Spleen (tissue), 11 donors: ENCODE measurements around the gene SNPH. TPM values are rescaled to one million over a fixed set of nuclear protein-coding genes. Genes with fewer than 3 reads are reported as not detected.
A peak's percentile ranks its signal among the peaks of the same experiment; 100 is the strongest.

Experiments used
- DNase-seq: peaks from one replicate; pipeline ENCODE4 v3.0.0-alpha.2; 2020
- H3K27ac ChIP-seq, 8 donors: fragments of 200-600 bp; sonication (generic) in 7 of 8; 1 replicate in 4 of 8; 2 replicates in 4 of 8; pipeline versions ENCODE4 v1.5.0 to v1.8.0; 2016 to 2021; ENCODE audit warnings: inconsistent platforms in 4 of 8, mild to moderate bottlenecking in 4 of 8, moderate library complexity in 1 of 8
- H3K27me3 ChIP-seq, 7 donors: fragments of 200-600 bp; sonication (generic) in 6 of 7; replicated peaks in 1 of 7; 1 replicate in 4 of 7; 2 replicates in 3 of 7; pipeline versions ENCODE4 v1.5.0 to v1.8.0; 2016 to 2021; ENCODE audit warnings: inconsistent platforms in 3 of 7, mild to moderate bottlenecking in 1 of 7
- H3K36me3 ChIP-seq, 6 donors: fragments of 200-600 bp; sonication (generic) in 5 of 6; 1 replicate in 4 of 6; 2 replicates in 2 of 6; pipeline versions ENCODE4 v1.5.0 to v1.8.0; 2016 to 2021; ENCODE audit warnings: inconsistent platforms in 2 of 6
- H3K4me1 ChIP-seq, 6 donors: fragments of 200-600 bp; sonication (generic) in 5 of 6; 1 replicate in 3 of 6; 2 replicates in 3 of 6; pipeline versions ENCODE4 v1.5.0 to v1.8.0; 2016 to 2021; ENCODE audit warnings: inconsistent platforms in 3 of 6
- H3K4me3 ChIP-seq, 8 donors: fragments of 200-600 bp; sonication (generic) in 7 of 8; 1 replicate in 4 of 8; 2 replicates in 4 of 8; pipeline versions ENCODE4 v1.5.0 to v1.8.0; 2016 to 2021; ENCODE audit warnings: inconsistent platforms in 4 of 8, mild to moderate bottlenecking in 4 of 8, moderate library complexity in 2 of 8
- H3K9me3 ChIP-seq, 8 donors: fragments of 200-600 bp; sonication (generic) in 7 of 8; 1 replicate in 4 of 8; 2 replicates in 4 of 8; pipeline versions ENCODE4 v1.5.0 to v1.8.0; 2016 to 2021; ENCODE audit warnings: inconsistent platforms in 4 of 8
- POLR2A ChIP-seq, 3 donors: fragments of 450-650 bp; IDR thresholded peaks; one replicate each; pipeline ENCODE4 v1.5.1; 2017; ENCODE audit warnings: antibody characterized with exemption in 3 of 3, mild to moderate bottlenecking in 1 of 3
- POLR2AphosphoS5 ChIP-seq, 3 donors: sonication (generic); formaldehyde crosslinking; IDR thresholded peaks; one replicate each; pipeline ENCODE4 v1.5.1; 2017; ENCODE audit warnings: antibody characterized with exemption in 3 of 3
- WGBS, 5 donors: extraction: QIAGEN DNeasy Blood & Tissue Kit in 3 of 5; methylation state at CpG; one replicate each; pipeline versions ENCODE4 v1.1.5 to v1.1.7; 2013 to 2018; 5-methylcytosine and 5-hydroxymethylcytosine counted together
- intact Hi-C: fragments of 100-400 bp; cut with DNase I; formaldehyde crosslinking; loops from one replicate; pipeline ENCODE4 v1.15.0; 2023; ENCODE audit warnings: low total_unique reads
- polyA plus RNA-seq, 3 donors: library from polyadenylated mRNA; stranded (reverse); fragments of 200-250 nt; gene quantifications; one replicate each; pipeline ENCODE4 v1.2.1, GENCODE V29; 2013
- total RNA-seq, 7 donors: library from RNA; depleted of rRNA in 3 of 7; stranded (reverse); fragments of >200 nt in 3 of 7; fragmentation: NEBNext Ultra II Directional in 4 of 7; extraction: Animal tissue kit (Norgen Biotek cat#: 25700) in 4 of 7; gene quantifications; one replicate each; pipeline versions ENCODE4 v1.1.0 to v1.2.1, GENCODE V29; 2016 to 2021
- TF ChIP-seq, protein P1 (sequence below), 11 experiments: fragments of 200-600 bp in 7 of 11; fragments of 450-650 bp in 4 of 11; sonication (generic) in 4 of 11; IDR thresholded peaks in 8 of 11; conservative IDR thresholded peaks in 3 of 11; 1 replicate in 7 of 11; 2 replicates in 4 of 11; pipeline versions ENCODE4 v1.4.0 to v1.8.0; 2016 to 2021; ENCODE audit warnings: antibody characterized with exemption in 11 of 11, inconsistent platforms in 4 of 11, mild to moderate bottlenecking in 1 of 11
- donor health status: healthy with polysubstance abuse.
- donor health status: DM: no; HTN: no; CAD: no; lungs with moderate emphysema.
- donor health status: DM: no; HTN: no; CAD: no.
- donor health status: Bipolar disorder and iron deficiency.
- donor health status: healthy.
- donor health status: DM: no; HTN: no; CAD: no.
- donor health status: DM: yes; HTN: yes; CAD: no.

Gene SNPH
- total and polyA plus RNA-seq, 10 donors: 0.58 to 3.5 (median 2.0) TPM

DNA sequence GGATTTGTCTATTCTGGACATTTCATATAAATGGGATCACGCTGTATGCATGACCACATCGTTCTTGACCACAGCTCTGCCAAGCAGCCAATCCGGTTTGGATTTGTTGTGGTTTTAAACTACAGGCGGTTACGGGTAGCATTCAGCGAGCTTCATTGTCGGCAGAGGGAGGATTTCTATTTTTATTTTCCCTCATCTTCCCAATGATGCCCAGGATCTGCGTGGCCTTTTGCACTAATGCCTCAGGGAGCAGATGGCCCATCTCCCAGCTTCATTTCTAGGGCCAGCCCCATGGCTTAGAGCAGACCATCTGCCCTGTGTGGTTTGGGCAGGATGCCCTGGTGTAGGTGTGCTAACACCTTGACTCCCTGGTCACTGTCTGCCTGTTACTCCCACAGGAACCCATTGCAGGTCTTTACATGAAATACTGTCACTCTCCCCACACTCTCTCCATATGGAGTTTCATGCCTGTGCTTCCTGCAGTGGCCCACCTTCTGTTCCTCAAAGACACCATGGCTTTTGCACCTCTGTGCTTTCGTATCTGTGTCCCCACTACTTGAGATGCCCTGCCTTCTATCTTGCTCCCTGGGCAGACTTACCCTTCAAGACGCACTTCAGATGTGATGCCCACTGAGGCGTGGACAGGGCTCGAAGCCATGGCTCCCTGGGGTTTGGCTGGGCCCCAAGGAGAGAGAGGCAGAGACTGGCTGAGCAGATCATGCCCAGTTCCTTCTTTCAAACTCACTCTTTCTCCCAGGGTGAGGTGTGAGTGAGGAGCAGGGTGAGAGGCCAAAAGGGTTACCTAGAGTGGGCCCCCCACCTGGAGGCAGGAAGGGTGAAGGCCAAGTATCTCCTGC is 36.8 kb downstream of the SNPH start:
- H3K27ac ChIP-seq: no peak overlapping the region
- H3K4me3 ChIP-seq: no peak overlapping the region
- no peaks in the 10 kb centered on the region for H3K27me3 ChIP-seq
- intact Hi-C loops: no loop called here
- DNase-seq: peak; percentile 67
- WGBS, 5 donors: 76 to 86% (median 85%) methylated on average over 12 of the region's 12 CpGs
- H3K4me1 ChIP-seq: no peaks in the 10 kb centered on the region
- peaks cover 0 to 21% (median 0%) of the 10 kb centered on the region in 6 donors for H3K36me3 ChIP-seq
- no peaks in the 10 kb centered on the region for H3K9me3 ChIP-seq
- TF ChIP-seq, protein P1, sequence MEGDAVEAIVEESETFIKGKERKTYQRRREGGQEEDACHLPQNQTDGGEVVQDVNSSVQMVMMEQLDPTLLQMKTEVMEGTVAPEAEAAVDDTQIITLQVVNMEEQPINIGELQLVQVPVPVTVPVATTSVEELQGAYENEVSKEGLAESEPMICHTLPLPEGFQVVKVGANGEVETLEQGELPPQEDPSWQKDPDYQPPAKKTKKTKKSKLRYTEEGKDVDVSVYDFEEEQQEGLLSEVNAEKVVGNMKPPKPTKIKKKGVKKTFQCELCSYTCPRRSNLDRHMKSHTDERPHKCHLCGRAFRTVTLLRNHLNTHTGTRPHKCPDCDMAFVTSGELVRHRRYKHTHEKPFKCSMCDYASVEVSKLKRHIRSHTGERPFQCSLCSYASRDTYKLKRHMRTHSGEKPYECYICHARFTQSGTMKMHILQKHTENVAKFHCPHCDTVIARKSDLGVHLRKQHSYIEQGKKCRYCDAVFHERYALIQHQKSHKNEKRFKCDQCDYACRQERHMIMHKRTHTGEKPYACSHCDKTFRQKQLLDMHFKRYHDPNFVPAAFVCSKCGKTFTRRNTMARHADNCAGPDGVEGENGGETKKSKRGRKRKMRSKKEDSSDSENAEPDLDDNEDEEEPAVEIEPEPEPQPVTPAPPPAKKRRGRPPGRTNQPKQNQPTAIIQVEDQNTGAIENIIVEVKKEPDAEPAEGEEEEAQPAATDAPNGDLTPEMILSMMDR (IDR thresholded peaks at IDR 0.05 in 8 of 11, conservative IDR thresholded peaks at IDR 0.05 in 3 of 11): no peak
- TF ChIP-seq POLR2A (IDR thresholded peaks at IDR 0.05) (no peak), POLR2AphosphoS5 (IDR thresholded peaks at IDR 0.05) (no peak)

DNA sequence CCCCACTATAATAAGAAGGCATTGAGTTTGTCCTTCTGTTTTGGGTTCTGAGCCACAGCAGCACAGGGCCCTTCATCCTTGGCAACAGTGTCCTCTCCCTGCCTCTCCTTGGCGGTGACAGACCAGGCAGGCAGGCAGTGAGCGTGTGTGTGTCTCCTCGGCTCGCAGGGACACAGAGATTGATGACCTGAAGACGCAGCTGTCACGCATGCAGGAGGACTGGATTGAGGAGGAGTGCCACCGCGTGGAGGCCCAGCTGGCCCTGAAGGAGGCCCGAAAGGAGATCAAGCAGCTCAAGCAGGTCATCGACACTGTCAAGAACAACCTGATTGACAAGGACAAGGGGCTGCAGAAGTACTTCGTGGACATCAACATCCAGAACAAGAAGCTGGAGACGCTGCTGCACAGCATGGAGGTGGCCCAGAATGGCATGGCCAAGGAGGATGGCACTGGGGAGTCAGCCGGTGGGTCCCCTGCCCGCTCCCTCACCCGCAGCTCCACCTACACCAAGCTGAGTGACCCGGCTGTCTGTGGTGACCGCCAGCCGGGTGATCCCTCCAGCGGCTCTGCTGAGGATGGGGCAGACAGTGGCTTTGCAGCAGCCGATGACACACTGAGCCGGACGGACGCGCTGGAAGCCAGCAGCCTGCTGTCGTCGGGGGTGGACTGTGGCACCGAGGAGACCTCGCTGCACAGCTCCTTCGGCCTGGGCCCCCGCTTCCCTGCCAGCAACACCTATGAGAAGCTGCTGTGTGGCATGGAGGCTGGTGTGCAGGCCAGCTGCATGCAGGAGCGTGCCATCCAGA is 38.8 kb downstream of the SNPH start:
- no peak for TF ChIP-seq POLR2A (IDR thresholded peaks at IDR 0.05)
- WGBS, 5 donors: 69 to 92% (median 90%) methylated on average over 13 to 31 of the region's 31 CpGs
- intact Hi-C loops: no loop called here
- Histone ChIP-seq H3K4me1 (no peaks in the 10 kb centered on the region), H3K27me3 (no peaks in the 10 kb centered on the region), H3K9me3 (no peaks in the 10 kb centered on the region), H3K27ac (no peak overlapping the region), H3K36me3 (peaks cover 0 to 21% (median 0%) of the 10 kb centered on the region in 6 donors), H3K4me3 (no peak overlapping the region)
- DNase-seq: peak; percentile 72

DNA sequence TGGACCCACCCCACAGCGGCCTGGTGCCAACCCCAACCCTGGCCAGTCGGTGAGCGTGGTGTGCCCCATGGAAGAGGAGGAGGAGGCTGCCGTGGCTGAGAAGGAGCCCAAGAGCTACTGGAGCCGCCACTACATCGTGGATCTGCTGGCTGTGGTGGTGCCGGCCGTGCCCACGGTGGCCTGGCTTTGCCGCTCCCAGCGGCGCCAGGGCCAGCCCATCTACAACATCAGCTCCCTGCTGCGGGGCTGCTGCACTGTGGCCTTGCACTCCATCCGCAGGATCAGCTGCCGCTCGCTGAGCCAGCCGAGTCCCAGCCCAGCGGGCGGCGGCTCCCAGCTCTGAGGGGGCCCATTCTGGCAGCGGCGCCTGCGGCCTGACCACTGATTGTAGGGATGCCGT is 39.6 kb downstream of the SNPH start:
- DNase-seq: peak; percentile 56
- H3K27me3 ChIP-seq: no peaks in the 10 kb centered on the region
- intact Hi-C loops: no loop called here
- H3K27ac ChIP-seq: no peak overlapping the region
- H3K36me3 ChIP-seq: peaks cover 0 to 21% (median 0%) of the 10 kb centered on the region in 6 donors
- TF ChIP-seq, protein P1 (IDR thresholded peaks at IDR 0.05 in 8 of 11, conservative IDR thresholded peaks at IDR 0.05 in 3 of 11): no peak
- TF ChIP-seq POLR2A (IDR thresholded peaks at IDR 0.05): no peak
- no peak for TF ChIP-seq POLR2AphosphoS5 (IDR thresholded peaks at IDR 0.05)
- 92 to 96% (median 94%) methylated on average over 19 to 24 of the region's 24 CpGs for WGBS, 5 donors
- H3K4me3 ChIP-seq: no peak overlapping the region
- no peaks in the 10 kb centered on the region for H3K4me1 ChIP-seq
- no peaks in the 10 kb centered on the region for H3K9me3 ChIP-seq

DNA sequence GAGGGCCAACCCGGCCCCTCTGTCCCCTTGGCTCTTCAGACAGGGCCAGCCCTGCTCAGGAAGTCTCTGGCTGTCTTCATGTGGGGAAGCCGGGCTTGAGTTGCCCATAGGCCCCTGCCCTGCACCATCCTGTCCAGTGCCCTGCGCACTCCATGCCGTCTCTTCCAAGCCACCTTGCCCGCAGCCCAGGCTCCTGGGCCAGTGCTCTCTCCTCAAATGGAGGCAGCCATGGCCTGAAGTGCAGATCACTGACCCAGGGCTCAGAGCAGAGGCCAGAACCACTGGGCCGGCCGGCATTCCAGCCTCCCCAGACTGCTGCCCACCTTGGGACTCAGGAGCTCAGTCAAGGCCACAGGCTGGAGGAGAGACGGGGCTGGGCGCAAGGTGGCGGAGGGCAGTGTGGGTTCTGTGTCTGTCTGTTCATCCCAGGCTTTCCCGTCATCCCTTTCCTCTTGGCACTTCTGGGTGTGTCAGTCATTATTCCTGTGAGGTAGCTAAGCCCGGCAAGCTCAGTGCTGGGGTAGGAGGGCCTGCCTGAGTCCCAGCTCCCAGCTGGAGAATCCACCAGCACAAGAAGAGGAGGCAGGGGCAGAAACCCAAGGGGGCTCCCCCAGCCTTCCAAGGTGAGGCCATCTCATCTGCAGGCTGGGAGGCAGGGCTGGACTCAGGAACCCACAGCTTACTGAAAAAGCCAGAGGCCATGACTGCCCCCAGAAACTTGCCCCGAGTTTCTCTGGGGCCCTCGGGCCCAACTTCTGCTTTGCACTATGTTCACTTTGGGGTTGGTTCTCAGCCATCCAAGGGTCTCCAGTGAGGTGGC is 40.4 kb downstream of the SNPH start:
- intact Hi-C loops: no loop called here
- 80 to 86% (median 83%) methylated on average over 8 to 14 of the region's 14 CpGs for WGBS, 5 donors
- Histone ChIP-seq H3K27me3 (no peaks in the 10 kb centered on the region), H3K36me3 (peaks cover 0 to 21% (median 0%) of the 10 kb centered on the region in 6 donors), H3K9me3 (no peaks in the 10 kb centered on the region), H3K4me1 (no peaks in the 10 kb centered on the region), H3K4me3 (no peak overlapping the region), H3K27ac (no peak overlapping the region)
- TF ChIP-seq POLR2AphosphoS5 (IDR thresholded peaks at IDR 0.05): no peak
- no peak for TF ChIP-seq POLR2A (IDR thresholded peaks at IDR 0.05)
- TF ChIP-seq, protein P1 (IDR thresholded peaks at IDR 0.05 in 8 of 11, conservative IDR thresholded peaks at IDR 0.05 in 3 of 11): no peak
- peak; percentile 58 for DNase-seq
